ENCODE measurements around the gene LRRC46.

The LRRC46 gene

GRCh38 chr17:47872019-47872650 lies 40.7 kb downstream of the LRRC46 start:
- in situ Hi-C loops (cut with MboI; ENCODE audit: low sequenced_read_pairs), result no loop called here

DNA sequence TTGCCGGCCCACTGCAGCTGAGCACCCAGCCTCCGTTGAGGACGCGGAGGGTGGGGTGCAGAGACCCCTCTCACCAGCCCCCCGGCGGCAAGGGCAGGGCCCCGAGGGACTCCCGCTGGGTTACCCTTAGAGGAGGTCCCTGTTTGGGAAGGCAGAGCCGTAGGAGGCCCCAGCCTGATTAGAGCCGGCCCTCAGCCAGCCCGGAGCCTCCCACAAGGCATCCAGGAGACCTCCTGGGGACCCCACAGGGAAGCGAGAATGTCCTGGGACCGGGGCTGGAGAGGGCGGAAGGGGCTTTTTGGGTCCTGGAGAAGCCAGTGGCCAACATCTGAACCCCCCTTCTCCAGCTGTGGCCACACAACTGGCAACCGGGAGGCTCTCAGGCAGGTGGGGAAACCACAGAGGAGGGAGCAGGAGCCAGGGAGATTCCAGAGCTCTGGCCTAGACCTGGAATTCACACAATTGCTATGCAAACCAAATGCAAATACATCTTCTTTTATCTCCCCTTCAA lies 41.2 kb downstream of the LRRC46 start:
- in situ Hi-C loops (cut with MboI; ENCODE audit: low sequenced_read_pairs), result no loop called here

- in situ Hi-C loops (cut with MboI; ENCODE audit: low sequenced_read_pairs), result no loop called here
Observed at GRCh38 chr17:47873200-47874090, 42.0 kb downstream of the LRRC46 start.

DNA sequence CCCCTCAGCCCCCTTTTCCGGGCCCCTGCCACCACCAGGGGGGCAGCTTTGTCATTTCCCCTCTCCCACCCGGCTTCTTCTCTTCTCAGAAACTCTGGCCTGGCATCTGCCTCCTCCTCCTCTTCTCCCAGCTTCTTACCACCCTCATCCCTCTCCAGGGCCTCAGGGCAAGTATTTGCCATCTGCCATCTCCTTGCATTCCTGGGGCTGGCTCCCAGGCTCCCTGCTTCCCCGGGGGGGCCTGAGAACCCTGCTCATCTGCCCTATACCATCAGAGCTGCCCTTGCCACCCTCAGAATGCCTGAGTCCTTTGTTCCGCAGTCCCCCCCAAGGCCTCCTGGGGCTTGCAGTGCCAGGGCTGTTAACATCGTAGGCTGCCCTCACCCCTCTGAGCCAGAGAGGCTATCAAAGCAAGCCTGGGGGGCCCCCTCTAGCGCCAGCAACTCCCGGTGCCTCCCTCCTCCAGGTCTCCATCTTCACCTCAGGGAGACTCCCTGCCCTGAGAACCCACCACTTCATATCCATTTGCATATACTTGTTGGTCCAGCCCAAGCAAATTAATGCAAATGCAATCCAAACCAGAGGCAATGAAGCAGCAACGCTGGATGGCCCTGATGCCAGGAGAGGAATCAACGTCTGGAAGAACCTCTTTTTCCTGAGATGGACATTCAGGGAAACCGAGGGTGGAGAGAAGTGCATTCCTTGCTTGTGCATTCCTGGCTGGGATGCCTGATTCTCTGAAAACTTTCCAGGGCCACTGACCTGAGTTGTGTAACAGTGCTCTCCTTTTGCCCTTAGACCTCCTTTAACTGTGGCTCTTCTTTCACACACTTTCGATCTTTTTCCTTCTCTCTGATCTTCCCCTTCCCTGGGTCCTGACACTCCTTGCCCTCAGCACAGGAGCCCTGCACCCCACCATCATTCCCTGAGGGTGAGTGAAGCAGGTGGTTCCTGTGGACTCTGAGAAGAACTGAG lies 43.8 kb downstream of the LRRC46 start:
- in situ Hi-C loops (cut with MboI; ENCODE audit: low sequenced_read_pairs), result no loop called here

GRCh38 chr17:47877368-47878034 lies 46.0 kb downstream of the LRRC46 start:
- in situ Hi-C loops (cut with MboI; ENCODE audit: low sequenced_read_pairs), result no loop called here

DNA sequence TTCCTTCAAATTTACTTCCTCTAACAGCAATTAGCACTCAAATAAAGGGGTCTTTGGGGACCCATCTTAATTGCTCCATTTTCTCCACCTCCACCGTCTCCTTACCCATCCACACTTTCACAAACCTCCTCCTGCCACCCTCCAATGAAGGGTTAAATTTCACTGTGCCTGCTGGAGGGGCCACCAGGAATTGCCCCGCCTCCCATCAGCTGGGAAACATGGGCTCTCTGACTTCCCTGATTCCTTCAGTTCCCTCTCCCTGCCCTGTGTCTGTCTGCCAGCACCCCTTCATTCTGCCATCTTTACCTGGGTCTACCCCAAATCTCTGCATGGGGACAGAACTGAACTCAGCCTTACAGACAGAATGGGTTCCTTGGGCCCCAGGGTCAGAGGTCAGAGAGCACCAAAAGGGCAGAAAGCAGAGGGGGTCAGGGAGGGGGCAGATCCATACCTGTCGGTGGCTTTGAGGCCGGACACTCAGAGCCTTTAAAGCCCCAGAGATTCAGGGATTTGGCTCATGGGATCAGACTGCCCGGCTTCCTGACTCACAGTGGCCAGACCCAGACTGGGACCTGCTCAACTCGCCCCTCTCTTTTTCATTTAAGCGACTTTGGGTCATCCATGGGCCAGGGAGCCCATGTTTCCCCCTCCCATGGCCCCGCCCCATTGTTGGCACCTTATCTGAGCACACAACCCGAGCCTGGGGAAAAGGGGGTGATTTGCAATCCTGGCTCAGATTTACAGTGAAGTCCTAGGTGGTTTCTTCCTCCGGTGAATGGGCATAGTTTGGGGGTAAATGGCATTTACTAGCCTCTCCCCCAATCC lies 46.9 kb downstream of the LRRC46 start:
- in situ Hi-C loops (cut with MboI; ENCODE audit: low sequenced_read_pairs), result no loop called here

GRCh38 chr17:47879028-47879585 lies 47.6 kb downstream of the LRRC46 start:
- in situ Hi-C loops (cut with MboI; ENCODE audit: low sequenced_read_pairs), result no loop called here

DNA sequence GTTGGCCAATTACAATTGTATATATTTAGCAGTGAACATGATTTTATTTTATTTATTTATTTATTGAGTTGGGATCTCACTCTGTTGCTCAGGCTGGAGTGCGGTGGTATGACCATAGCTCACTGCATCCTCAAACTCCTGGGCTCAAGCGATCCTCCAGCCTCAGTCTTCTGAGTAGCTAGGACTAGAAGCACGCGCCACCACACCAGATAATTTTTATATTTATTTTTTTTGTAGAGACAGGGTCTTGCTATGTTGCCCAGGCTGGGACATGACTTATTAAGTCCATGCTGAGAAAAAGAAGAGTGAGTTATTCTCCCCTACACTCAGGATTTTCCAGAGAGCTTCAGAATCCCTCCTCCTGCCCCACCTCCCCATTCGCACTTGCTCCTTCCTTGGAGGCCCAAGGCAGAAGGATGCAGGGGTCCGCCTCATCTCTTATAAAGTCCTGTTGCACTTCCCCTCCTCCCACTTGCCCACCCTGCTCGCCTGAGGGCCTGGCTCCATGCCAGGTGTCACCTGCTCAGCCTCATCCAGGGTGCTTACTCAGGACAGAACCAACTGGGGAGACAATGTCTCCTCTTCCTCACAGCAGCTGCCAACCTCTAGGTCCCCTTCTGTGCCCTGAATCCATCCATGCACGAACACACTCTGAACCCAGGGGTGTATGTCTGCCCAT lies 48.4 kb downstream of the LRRC46 start:
- in situ Hi-C loops (cut with MboI; ENCODE audit: low sequenced_read_pairs), result no loop called here

DNA sequence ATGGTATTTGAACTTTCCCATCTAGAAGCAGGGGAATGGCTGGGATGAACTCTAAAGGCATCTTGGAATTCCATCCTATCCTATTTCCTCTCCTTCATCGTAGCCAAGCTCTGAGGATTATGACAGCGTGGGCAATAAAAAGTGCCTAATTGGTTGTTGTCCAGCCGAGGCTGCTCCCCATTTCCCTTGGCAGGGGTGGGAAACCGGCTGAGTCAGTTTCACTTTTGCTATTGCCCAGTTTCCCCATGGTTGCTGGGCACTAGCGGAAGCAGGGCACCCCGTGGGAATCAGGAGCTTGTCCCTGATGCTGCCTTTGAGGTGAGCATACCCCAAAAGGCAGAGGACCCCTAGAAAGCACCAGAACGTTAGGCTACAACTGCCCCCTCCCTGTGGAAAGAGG lies 50.8 kb downstream of the LRRC46 start:
- in situ Hi-C loops (cut with MboI; ENCODE audit: low sequenced_read_pairs), result no loop called here

DNA sequence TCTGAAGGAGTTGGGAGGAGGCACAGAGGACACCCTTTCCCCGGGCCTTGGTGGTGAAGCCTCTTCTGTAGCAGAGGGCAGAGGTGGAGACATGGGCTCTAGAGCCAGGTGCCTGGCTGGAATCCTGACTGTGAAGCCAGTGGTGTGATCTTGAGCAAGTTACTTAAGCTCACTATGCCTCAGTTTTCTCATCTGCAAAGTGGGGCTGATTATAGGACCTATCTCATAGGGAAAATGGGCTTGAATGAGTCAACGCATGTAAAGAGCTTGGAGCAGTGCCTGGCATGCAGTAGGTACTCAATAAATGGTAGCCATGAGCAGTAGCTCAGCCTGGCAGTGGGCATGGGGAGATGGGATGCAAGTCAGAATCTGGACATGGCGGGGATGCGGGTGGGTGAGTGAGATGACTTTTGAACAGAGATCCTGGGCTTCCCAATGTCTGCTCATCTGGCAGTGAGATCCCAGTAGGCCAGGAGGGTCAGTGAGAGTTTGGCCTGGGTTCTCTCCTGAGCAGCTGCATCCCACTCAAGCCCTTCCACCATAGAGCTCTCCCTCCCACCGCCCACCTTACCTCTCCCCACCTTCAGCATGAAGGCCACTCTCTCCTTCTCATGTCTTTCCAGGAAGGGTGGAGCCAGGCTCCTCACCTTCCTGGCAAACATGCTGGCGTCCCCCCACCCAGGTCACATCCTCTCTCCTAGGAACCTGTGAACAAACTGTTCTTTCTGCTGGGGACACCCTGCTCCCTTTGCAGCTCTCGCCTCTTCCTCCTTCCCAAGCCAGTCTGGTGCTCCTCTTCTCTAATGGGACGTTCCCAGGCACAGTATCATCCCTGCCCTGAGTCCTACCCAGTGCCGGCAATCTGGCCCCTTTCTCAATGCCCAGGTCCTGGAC lies 51.5 kb downstream of the LRRC46 start:
- in situ Hi-C loops (cut with MboI; ENCODE audit: low sequenced_read_pairs), result no loop called here

DNA sequence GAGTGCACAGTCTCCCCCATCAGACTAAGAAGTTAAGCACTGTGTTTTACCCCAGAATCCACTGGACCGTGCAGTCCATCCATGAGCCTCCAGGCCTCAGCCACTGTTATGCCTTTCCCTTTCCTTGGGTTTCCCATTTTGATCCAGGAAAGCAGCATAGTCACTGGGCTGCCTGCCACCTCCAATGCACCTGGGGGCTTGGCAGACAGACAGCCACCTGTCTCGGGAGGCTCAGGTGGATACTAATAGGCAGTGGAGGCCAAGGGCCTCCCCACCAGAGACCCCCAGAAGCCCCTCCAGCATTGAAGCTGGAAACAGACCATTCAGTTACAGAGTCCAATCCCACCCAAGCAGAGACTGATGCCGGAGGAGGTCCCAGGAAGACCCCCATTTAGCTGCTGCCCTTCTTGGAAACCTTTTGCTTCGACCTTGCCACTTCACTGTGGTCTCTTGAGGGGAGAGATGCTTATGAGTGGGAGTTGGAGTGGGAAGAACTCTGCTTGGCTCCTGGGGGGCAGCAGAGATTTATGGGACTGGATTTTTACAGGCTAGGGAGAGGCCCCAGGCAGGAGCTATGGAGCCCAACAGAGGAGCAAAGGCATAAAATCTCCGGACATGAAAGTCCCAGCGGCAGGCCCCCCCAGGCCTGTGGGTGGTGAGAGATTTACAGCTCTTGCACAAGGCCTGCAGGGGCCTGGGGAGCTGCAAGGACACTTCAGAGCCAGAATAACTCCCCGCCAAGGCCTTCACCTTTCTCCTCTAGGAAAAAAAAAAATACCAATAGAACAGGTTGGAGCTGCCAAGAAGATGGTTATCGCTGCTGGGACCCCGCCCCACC lies 52.3 kb downstream of the LRRC46 start:
- in situ Hi-C loops (cut with MboI; ENCODE audit: low sequenced_read_pairs), result no loop called here

DNA sequence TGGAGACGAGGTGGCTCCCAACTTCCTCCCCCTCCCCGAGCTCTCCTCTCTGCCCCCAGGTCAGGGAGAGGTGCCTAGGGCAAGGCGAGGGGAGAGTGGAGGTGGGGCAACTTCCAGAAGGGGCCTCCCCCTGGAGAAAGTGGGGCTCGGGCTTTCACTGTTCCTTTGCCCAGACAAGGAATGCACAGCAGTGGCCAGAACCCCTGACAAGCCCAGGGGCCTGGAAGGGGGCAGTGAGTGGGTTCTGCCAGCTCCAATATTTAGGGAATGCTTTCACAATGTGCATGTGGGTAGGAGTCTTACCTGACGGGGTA lies 52.9 kb downstream of the LRRC46 start:
- in situ Hi-C loops (cut with MboI; ENCODE audit: low sequenced_read_pairs), result no loop called here

DNA sequence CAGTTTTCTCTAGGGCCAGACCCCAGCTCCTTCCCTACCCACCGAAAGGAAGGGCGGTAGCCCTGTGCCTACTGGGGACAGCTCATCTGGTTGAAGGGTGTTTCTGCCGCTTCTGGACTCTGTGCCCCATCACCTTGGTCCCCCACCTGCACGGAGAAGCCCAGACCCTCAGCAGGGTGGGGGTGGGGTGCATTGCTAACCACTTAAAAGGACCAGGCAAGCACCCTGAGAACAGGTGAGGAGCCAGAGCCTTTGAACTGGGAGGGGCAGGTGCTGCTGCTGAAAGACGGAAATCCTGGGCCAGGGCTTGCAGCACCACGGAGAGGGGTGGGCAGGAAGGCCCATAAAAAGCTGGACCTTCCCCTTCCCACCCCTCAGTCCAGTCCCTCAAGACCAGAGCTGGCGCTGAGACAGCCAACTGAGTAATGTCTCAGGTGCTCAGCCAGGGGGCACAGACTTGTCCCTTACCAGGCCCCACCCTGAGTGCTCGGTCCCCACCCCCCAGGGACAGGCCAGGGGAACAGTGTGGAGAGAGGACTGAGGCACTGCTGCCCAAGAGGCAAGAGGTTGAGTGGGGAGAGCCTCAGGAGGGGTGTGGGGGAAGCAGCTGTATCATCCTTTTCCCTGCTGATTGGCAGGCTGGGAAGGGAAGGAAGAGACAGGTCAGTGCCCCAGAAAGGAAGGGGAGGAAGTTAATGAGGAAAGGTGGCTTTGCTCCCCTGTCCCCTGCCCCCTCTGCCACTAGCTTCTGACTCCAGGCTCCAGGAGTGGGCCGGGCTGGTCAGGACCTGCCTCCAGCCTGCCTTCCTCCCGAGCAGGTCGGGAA lies 53.6 kb downstream of the LRRC46 start:
- in situ Hi-C loops (cut with MboI; ENCODE audit: low sequenced_read_pairs), result no loop called here

Measured in HL-60/S4 (cell line).